ENCODE results near the gene GPX1. TPM values are rescaled to one million over a fixed set of nuclear protein-coding genes. Genes with fewer than 3 reads are reported as not detected.

Gene GPX1
- total and polyA plus RNA-seq, 2 of the 8 experiments (the other 6 are each of a cell fraction or from before 2014, with no cell fraction given), result 250 to 757 TPM

- no peak for TF ChIP-seq KDM4A (IDR thresholded peaks at IDR 0.05; ENCODE audit: low read depth, low read length, severe bottlenecking)
Measured at GRCh38 chr3:49351521-49352011, 6.6 kb downstream of the GPX1 start (continued).
